Activated T-helper 2 cell treated with anti-CD3 and anti-CD28 coated beads, Interferon-gamma antibody, Interleukin-2, Interleukin-4, amounts not matched to agents 10 μg/mL and 5 μg/mL and 100 μg/mL, durations not matched to agents 14 hours and 24 hours and 36 hours (primary cell): Measurements from ENCODE around the gene WDR33. TPM values are rescaled to one million over a fixed set of nuclear protein-coding genes. Genes with fewer than 3 reads are reported as not detected.

Source experiments
- DNase-seq: peaks from one replicate; pipeline ENCODE4 v3.0.0; 2021; ENCODE audit warnings: low spot score
- H3K27ac Mint-ChIP-seq: one replicate; pipeline ENCODE4 v1.8.0; 2021; ENCODE audit warnings: mixed read lengths
- H3K27me3 Mint-ChIP-seq: one replicate; pipeline ENCODE4 v1.8.0; 2021; ENCODE audit warnings: low read depth, mixed read lengths
- H3K36me3 Mint-ChIP-seq: one replicate; pipeline ENCODE4 v1.8.0; 2021; ENCODE audit warnings: low read depth, mixed read lengths
- H3K4me1 Mint-ChIP-seq: one replicate; pipeline ENCODE4 v1.8.0; 2021; ENCODE audit warnings: low read depth, mixed read lengths
- H3K4me3 Mint-ChIP-seq: one replicate; pipeline ENCODE4 v1.8.0; 2021; ENCODE audit warnings: low read depth, mild to moderate bottlenecking, moderate library complexity, mixed read lengths
- H3K9me3 Mint-ChIP-seq: one replicate; pipeline ENCODE4 v1.8.0; 2021; ENCODE audit warnings: mixed read lengths
- intact Hi-C: fragments of 100-400 bp; cut with micrococcal nuclease; formaldehyde crosslinking; loops from one replicate; pipeline ENCODE4 v1.15.1; 2023
- total RNA-seq: library from RNA; stranded (reverse); gene quantifications from 2 replicates; pipeline ENCODE4 v1.2.3, GENCODE V29; 2022

The WDR33 gene
- total RNA-seq = 74.2 and 76.5 TPM in 2 replicates

- peak; percentile 94 for DNase-seq
- Mint-ChIP-seq H3K4me3 (peak within 1 kb of the TSS; percentile 90), H3K4me1 (peaks cover 33% of the 10 kb centered on the region), H3K27me3 (peaks cover 6% of the 10 kb centered on the region), H3K27ac (peak within 1 kb of the TSS; percentile 96), H3K36me3 (peaks cover 26% of the 10 kb centered on the region), H3K9me3 (no peaks in the 10 kb centered on the region)
- intact Hi-C loops = loop anchor here (1.0 to 10.0 kb wide), 5 partner anchors 18 to 214 kb away; partner anchors contain the start of genes POLR2D, SAP130 and SFT2D3
Measured at GRCh38 chr2:127810619-127811396, at the start of gene WDR33. Gene WDR33 (minus strand): TSS chr2:127811171. CDS start chr2:127770981, 40,190 bp downstream.

- H3K9me3 Mint-ChIP-seq = no peaks in the 10 kb centered on the region
Measured at GRCh38 chr2:127860130-127860529, 49.2 kb upstream of the WDR33 start.

GRCh38 chr2:127859712-127860085 is 48.7 kb upstream of the WDR33 start:
- peak overlapping the region; percentile 57 for H3K4me3 Mint-ChIP-seq

More at GRCh38 chr2:127860130-127860529, 49.2 kb upstream of the WDR33 start:
- H3K36me3 Mint-ChIP-seq = peaks cover 35% of the 10 kb centered on the region
- H3K4me1 Mint-ChIP-seq = peaks cover 17% of the 10 kb centered on the region
- H3K27ac Mint-ChIP-seq = no peak overlapping the region
- H3K27me3 Mint-ChIP-seq = no peaks in the 10 kb centered on the region
- intact Hi-C loops = no loop called here
- DNase-seq = no peak
- H3K4me3 Mint-ChIP-seq = no peak overlapping the region

GRCh38 chr2:127857265-127857808 is 46.4 kb upstream of the WDR33 start:
- Mint-ChIP-seq H3K9me3 (no peaks in the 10 kb centered on the region), H3K27me3 (no peaks in the 10 kb centered on the region), H3K4me1 (peaks cover 26% of the 10 kb centered on the region), H3K36me3 (peaks cover 30% of the 10 kb centered on the region), H3K27ac (peak overlapping the region; percentile 91), H3K4me3 (peak overlapping the region; percentile 100)
- peak; percentile 13 for DNase-seq
- intact Hi-C loops = loop anchor here (10.0 kb wide), 1 partner anchor 333 kb away; the partner anchor contains the start of gene IWS1

More at GRCh38 chr2:127859712-127860085, 48.7 kb upstream of the WDR33 start:
- Mint-ChIP-seq H3K9me3 (no peaks in the 10 kb centered on the region), H3K4me1 (peaks cover 17% of the 10 kb centered on the region), H3K36me3 (peaks cover 30% of the 10 kb centered on the region), H3K27me3 (no peaks in the 10 kb centered on the region), H3K27ac (no peak overlapping the region)
- intact Hi-C loops = loop anchor here (2.0 to 10.0 kb wide), 2 partner anchors 169 to 335 kb away; partner anchors contain the start of genes IWS1 and SAP130
- DNase-seq = peak; percentile 34

- intact Hi-C loops = loop anchor here (10.0 kb wide), 1 partner anchor 329 kb away; the partner anchor contains the start of gene IWS1
- H3K4me3 Mint-ChIP-seq = no peak overlapping the region
- no peaks in the 10 kb centered on the region for H3K27me3 Mint-ChIP-seq
- peaks cover 30% of the 10 kb centered on the region for H3K4me1 Mint-ChIP-seq
- no peaks in the 10 kb centered on the region for H3K9me3 Mint-ChIP-seq
- H3K27ac Mint-ChIP-seq = peak overlapping the region; percentile 27
- peaks cover 63% of the 10 kb centered on the region for H3K36me3 Mint-ChIP-seq
- DNase-seq = no peak
Measured at GRCh38 chr2:127853671-127854070, 42.7 kb upstream of the WDR33 start.

- Mint-ChIP-seq H3K36me3 (peaks cover 71% of the 10 kb centered on the region), H3K27ac (no peak overlapping the region), H3K4me1 (peaks cover 29% of the 10 kb centered on the region), H3K27me3 (no peaks in the 10 kb centered on the region), H3K9me3 (no peaks in the 10 kb centered on the region), H3K4me3 (no peak overlapping the region)
- intact Hi-C loops = loop anchor here (10.0 kb wide), 1 partner anchor 328 kb away; the partner anchor contains the start of gene IWS1
- no peak for DNase-seq
Measured at GRCh38 chr2:127852388-127852787, 41.4 kb upstream of the WDR33 start.

GRCh38 chr2:127847931-127848330 is 37.0 kb upstream of the WDR33 start:
- peaks cover 19% of the 10 kb centered on the region for H3K4me1 Mint-ChIP-seq
- no peak overlapping the region for H3K27ac Mint-ChIP-seq
- DNase-seq = no peak
- no peaks in the 10 kb centered on the region for H3K9me3 Mint-ChIP-seq
- intact Hi-C loops = no loop called here
- no peak overlapping the region for H3K4me3 Mint-ChIP-seq
- H3K36me3 Mint-ChIP-seq = peaks cover 74% of the 10 kb centered on the region
- no peaks in the 10 kb centered on the region for H3K27me3 Mint-ChIP-seq

GRCh38 chr2:127844973-127845372 is 34.0 kb upstream of the WDR33 start:
- DNase-seq = no peak
- H3K4me1 Mint-ChIP-seq = peaks cover 18% of the 10 kb centered on the region
- H3K36me3 Mint-ChIP-seq = peaks cover 49% of the 10 kb centered on the region

GRCh38 chr2:127843677-127844076 is 32.7 kb upstream of the WDR33 start:
- Mint-ChIP-seq H3K9me3 (no peaks in the 10 kb centered on the region), H3K27me3 (no peaks in the 10 kb centered on the region), H3K36me3 (peaks cover 36% of the 10 kb centered on the region), H3K4me3 (no peak overlapping the region), H3K27ac (no peak overlapping the region), H3K4me1 (peaks cover 13% of the 10 kb centered on the region)
- no peak for DNase-seq
- intact Hi-C loops = no loop called here

More at GRCh38 chr2:127844973-127845372, 34.0 kb upstream of the WDR33 start:
- intact Hi-C loops = no loop called here
- Mint-ChIP-seq H3K4me3 (no peak overlapping the region), H3K9me3 (no peaks in the 10 kb centered on the region), H3K27me3 (no peaks in the 10 kb centered on the region), H3K27ac (no peak overlapping the region)

GRCh38 chr2:127841466-127842178 is 30.7 kb upstream of the WDR33 start:
- H3K27ac Mint-ChIP-seq = no peak overlapping the region
- H3K4me3 Mint-ChIP-seq = no peak overlapping the region
- H3K4me1 Mint-ChIP-seq = peaks cover 7% of the 10 kb centered on the region
- no peaks in the 10 kb centered on the region for H3K9me3 Mint-ChIP-seq
- H3K36me3 Mint-ChIP-seq = peaks cover 18% of the 10 kb centered on the region
- no peak for DNase-seq
- intact Hi-C loops = no loop called here
- H3K27me3 Mint-ChIP-seq = no peaks in the 10 kb centered on the region

- Mint-ChIP-seq H3K9me3 (no peaks in the 10 kb centered on the region), H3K4me1 (peaks cover 7% of the 10 kb centered on the region), H3K27me3 (peaks cover 2% of the 10 kb centered on the region), H3K36me3 (peaks cover 13% of the 10 kb centered on the region), H3K27ac (no peak overlapping the region), H3K4me3 (no peak overlapping the region)
- intact Hi-C loops = no loop called here
- DNase-seq = no peak
Measured at GRCh38 chr2:127840893-127841292, 29.9 kb upstream of the WDR33 start.

- Mint-ChIP-seq H3K27ac (no peak overlapping the region), H3K4me1 (peaks cover 5% of the 10 kb centered on the region), H3K9me3 (no peaks in the 10 kb centered on the region), H3K27me3 (peaks cover 2% of the 10 kb centered on the region), H3K36me3 (no peaks in the 10 kb centered on the region), H3K4me3 (no peak overlapping the region)
- intact Hi-C loops = no loop called here
- no peak for DNase-seq
Measured at GRCh38 chr2:127834951-127835350, 24.0 kb upstream of the WDR33 start.
